ENCODE data around the gene TBX5. TPM values are rescaled to one million over a fixed set of nuclear protein-coding genes. Genes with fewer than 3 reads are reported as not detected.

TBX5 gene
- total RNA-seq, 1 donor from 2014 or later: not detected

DNA sequence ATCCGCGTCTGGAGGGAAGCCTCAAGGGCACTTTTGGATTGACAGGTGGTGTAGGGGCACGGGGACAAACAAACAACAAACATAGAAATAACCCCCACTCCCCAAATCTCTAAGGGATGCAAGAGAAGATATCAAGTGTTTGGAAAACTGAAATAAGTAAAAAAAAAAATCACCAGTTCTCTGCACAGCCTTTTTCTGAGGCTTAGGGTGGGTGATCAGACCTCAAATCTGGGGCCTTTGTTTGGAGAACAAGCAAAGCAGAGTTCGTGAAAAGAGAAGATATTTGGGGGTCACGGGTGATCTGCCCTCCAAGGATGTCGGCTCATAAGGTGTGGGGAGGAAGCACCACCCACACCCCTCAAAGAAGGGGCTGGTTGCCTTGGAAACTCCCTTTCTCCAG lies 10.7 kb downstream of the TBX5 start:
- no peak for DNase-seq
- Mint-ChIP-seq H3K27ac (ENCODE audit: unreplicated experiment) (peak overlapping the region; percentile 55), H3K9me3 (ENCODE audit: unreplicated experiment) (peaks cover 10% of the 10 kb centered on the region), H3K27me3 (ENCODE audit: unreplicated experiment) (peaks cover 48% of the 10 kb centered on the region), H3K4me3 (ENCODE audit: unreplicated experiment) (peak overlapping the region; percentile 63), H3K4me1 (ENCODE audit: low read depth, unreplicated experiment) (peaks cover 4% of the 10 kb centered on the region), H3K36me3 (ENCODE audit: unreplicated experiment) (no peaks in the 10 kb centered on the region)
- TF ChIP-seq, protein P1, sequence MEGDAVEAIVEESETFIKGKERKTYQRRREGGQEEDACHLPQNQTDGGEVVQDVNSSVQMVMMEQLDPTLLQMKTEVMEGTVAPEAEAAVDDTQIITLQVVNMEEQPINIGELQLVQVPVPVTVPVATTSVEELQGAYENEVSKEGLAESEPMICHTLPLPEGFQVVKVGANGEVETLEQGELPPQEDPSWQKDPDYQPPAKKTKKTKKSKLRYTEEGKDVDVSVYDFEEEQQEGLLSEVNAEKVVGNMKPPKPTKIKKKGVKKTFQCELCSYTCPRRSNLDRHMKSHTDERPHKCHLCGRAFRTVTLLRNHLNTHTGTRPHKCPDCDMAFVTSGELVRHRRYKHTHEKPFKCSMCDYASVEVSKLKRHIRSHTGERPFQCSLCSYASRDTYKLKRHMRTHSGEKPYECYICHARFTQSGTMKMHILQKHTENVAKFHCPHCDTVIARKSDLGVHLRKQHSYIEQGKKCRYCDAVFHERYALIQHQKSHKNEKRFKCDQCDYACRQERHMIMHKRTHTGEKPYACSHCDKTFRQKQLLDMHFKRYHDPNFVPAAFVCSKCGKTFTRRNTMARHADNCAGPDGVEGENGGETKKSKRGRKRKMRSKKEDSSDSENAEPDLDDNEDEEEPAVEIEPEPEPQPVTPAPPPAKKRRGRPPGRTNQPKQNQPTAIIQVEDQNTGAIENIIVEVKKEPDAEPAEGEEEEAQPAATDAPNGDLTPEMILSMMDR (IDR thresholded peaks at IDR 0.05; ENCODE audit: partially characterized antibody, unreplicated experiment): no peak

DNA sequence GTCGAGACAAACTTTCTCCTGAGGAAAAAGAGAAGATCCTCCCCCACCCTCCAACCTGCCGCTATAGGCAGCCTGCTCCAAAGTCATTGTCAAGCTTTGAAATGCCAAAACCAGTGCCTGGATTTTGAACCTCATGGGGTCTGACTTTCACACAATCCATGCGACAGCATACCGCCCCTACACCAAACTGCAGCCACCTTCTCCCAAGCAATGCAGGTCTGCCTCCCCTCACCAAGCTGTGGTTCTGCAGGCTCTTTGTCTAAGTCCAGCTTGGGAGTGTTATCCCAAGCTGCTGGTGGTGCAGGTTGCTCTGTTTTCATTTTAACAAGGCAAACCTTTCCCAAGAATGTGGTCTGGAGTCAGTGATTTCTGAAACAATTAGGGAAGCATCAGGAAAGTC lies 12.4 kb downstream of the TBX5 start:
- no peak for DNase-seq
- Mint-ChIP-seq H3K27me3 (ENCODE audit: unreplicated experiment) (peaks cover 35% of the 10 kb centered on the region), H3K36me3 (ENCODE audit: unreplicated experiment) (no peaks in the 10 kb centered on the region), H3K4me3 (ENCODE audit: unreplicated experiment) (no peak overlapping the region), H3K27ac (ENCODE audit: unreplicated experiment) (no peak overlapping the region), H3K9me3 (ENCODE audit: unreplicated experiment) (peaks cover 8% of the 10 kb centered on the region), H3K4me1 (ENCODE audit: low read depth, unreplicated experiment) (peaks cover 3% of the 10 kb centered on the region)
- TF ChIP-seq, protein P1 (IDR thresholded peaks at IDR 0.05; ENCODE audit: partially characterized antibody, unreplicated experiment): no peak

DNA sequence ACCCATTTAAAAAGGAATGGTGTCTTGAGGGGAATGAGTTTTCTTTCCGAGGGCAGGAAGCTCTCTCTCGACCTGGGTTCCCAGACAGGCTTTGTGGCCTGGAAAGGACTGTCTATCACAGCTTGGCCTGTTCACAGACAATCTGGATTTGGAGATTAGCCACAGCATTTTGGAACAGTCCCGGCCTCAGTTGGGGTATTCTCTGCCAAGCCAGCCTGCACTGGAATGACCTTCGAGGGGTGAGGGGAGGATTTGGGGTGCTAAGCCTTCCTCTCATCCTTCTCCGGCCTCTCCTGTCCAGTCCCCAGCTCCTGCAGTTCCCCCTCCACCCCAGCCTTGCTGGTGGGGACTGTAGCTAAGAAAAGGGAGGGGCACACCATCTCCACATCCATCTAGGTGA lies 13.0 kb downstream of the TBX5 start:
- Mint-ChIP-seq H3K4me3 (ENCODE audit: unreplicated experiment) (no peak overlapping the region), H3K27me3 (ENCODE audit: unreplicated experiment) (peaks cover 32% of the 10 kb centered on the region), H3K36me3 (ENCODE audit: unreplicated experiment) (no peaks in the 10 kb centered on the region), H3K4me1 (ENCODE audit: low read depth, unreplicated experiment) (peaks cover 3% of the 10 kb centered on the region), H3K27ac (ENCODE audit: unreplicated experiment) (no peak overlapping the region), H3K9me3 (ENCODE audit: unreplicated experiment) (peaks cover 5% of the 10 kb centered on the region)
- DNase-seq: no peak
- TF ChIP-seq, protein P1 (IDR thresholded peaks at IDR 0.05; ENCODE audit: partially characterized antibody, unreplicated experiment): no peak

DNA sequence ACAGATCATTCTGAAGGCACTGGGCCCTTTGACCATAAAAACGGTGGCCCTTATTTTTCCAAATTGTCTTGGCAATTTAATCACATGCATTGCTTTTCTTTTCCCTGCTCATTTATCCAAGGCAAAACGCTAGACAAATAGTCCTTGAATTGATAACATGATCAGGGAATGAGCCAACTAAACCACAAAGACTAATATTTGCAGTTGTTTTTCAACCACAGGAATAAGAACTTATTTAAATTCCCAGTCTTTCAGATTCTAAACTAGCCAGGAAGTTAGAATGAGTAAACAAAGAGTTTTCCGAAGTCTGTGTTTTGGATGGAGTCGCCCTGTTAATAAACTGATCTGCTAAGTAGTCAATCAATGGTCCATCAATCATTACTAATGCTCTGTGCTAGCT lies 14.9 kb downstream of the TBX5 start:
- Mint-ChIP-seq H3K4me3 (ENCODE audit: unreplicated experiment) (no peak overlapping the region), H3K4me1 (ENCODE audit: low read depth, unreplicated experiment) (peaks cover 3% of the 10 kb centered on the region), H3K27me3 (ENCODE audit: unreplicated experiment) (peaks cover 21% of the 10 kb centered on the region), H3K36me3 (ENCODE audit: unreplicated experiment) (no peaks in the 10 kb centered on the region), H3K27ac (ENCODE audit: unreplicated experiment) (no peak overlapping the region), H3K9me3 (ENCODE audit: unreplicated experiment) (peaks cover 5% of the 10 kb centered on the region)
- no peak for DNase-seq
- TF ChIP-seq, protein P1 (IDR thresholded peaks at IDR 0.05; ENCODE audit: partially characterized antibody, unreplicated experiment): no peak

DNA sequence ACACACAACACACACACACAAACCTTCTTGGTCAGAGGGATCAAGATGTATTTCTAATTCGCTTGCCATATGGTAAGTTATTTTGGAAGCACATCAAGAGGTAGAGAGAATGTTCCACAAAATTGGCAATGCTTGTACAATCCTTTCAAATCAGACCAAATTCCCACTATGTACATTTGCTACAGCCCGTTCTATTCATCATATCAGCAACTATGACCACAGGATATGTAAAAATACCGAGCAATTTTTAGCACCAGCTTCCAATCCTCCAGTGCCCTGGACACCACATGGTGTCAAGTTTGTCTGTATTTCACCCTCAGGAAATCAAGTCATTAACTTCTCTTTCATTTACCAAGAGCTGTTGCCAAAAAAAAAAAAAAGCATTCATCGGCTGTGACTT lies 21.2 kb downstream of the TBX5 start:
- H3K4me1 Mint-ChIP-seq (ENCODE audit: low read depth, unreplicated experiment): peaks cover 5% of the 10 kb centered on the region
- no peak for DNase-seq
- H3K27me3 Mint-ChIP-seq (ENCODE audit: unreplicated experiment): peaks cover 6% of the 10 kb centered on the region
- TF ChIP-seq, protein P1 (IDR thresholded peaks at IDR 0.05; ENCODE audit: partially characterized antibody, unreplicated experiment): no peak
- H3K36me3 Mint-ChIP-seq (ENCODE audit: unreplicated experiment): no peaks in the 10 kb centered on the region
- H3K9me3 Mint-ChIP-seq (ENCODE audit: unreplicated experiment): peaks cover 4% of the 10 kb centered on the region
- no peak overlapping the region for H3K4me3 Mint-ChIP-seq (ENCODE audit: unreplicated experiment)
- no peak overlapping the region for H3K27ac Mint-ChIP-seq (ENCODE audit: unreplicated experiment)

Data from glutamatergic neuron (in vitro differentiated cells).